NOMO-1 treated with DMSO at 0.1 percent for 48 hours (cell line): ENCODE results near the gene PCSK6.

Experiments used
- DNase-seq: peaks from one replicate; lab custom pipeline; 2025; ENCODE audit not compliant: unreplicated experiment; lab: John Stamatoyannopoulos, UW

The PCSK6 gene

DNA sequence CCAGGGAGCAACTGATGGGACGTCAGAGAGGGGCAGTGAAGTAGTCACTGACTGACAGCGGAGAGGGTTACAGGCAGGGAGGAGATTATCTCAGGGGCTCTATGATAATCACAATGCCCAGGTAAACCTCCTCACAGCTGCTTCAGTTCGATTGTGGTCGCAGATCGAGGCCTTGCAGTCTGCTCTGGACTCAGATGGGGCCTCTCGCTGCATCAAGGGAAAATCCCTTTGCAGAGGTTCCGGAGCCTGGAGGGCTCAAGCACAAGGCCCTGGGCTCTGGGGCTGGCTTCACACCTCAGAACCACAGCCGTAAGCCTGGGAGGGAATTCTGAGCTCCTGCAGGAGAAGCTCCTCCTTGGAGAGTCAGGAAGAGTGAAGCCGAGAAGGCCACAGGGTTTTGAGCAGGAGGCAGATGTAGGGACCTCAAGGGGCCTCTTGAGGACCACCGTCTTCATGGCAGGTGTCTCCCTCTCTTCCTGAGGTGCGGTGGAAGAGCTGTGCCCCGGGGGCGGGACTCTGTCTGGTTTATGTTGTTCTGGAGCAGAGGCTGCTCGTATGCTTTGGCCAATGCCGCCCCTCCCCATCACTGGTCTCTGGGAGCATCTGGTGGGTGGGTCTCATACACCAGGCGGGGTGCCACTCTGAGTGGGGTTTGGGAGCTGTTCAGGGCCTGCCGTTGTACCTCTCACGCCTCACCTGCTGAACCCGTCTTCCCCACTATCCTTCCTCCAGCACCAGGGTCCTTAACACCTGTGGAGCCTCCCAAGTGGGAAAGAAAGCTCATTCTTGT is 175.0 kb downstream of the PCSK6 start:
- DNase-seq = no peak

- no peak for DNase-seq
Observed at GRCh38 chr15:101313041-101313761, 176.3 kb downstream of the PCSK6 start.

- no peak for DNase-seq
Observed at GRCh38 chr15:101310508-101310907, 179.0 kb downstream of the PCSK6 start.

- no peak for DNase-seq
Observed at GRCh38 chr15:101310161-101310480, 179.4 kb downstream of the PCSK6 start.

GRCh38 chr15:101309436-101310160 is 179.9 kb downstream of the PCSK6 start:
- no peak for DNase-seq

DNA sequence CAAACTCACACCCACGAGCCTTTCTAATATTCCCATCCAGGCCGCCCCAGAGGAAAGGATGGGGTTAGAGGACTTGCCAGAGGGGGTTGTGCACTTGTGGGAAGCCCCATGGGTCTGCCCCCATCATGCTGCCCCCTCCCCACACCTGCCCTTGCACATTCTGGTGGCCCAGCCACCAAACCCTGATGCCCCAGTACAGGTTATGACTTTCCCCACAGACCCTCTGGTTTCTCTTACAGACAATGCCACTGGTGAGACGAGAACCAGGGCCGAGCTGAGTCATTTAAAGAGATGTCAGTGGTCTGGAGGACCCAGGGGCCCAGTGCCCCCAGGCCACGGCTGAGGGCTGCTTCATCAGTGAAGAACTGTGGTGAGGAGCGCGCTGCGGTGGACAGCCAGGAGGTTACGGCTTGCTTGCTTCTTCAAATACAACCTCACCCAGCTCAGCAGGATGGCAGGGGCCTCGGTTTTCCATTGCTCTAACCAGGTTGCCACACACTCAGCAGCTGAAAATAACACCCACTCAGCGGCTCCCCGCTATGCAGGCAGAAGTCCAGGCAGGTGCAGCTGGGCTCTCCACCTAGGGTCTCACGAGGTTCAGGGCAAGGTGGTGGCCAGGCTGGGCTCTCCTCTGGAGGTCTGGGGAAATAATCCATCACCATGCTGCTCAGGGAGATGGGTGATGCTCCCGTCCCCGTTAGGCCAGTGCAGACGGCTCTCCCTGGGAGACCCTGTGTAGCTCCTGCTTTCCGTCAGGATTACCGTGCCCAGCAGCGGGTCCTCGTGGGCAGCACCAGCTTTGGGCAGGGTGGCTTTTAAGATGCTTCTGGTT is 180.7 kb downstream of the PCSK6 start:
- DNase-seq = no peak

GRCh38 chr15:101307897-101308603 is 181.5 kb downstream of the PCSK6 start:
- DNase-seq = no peak

DNA sequence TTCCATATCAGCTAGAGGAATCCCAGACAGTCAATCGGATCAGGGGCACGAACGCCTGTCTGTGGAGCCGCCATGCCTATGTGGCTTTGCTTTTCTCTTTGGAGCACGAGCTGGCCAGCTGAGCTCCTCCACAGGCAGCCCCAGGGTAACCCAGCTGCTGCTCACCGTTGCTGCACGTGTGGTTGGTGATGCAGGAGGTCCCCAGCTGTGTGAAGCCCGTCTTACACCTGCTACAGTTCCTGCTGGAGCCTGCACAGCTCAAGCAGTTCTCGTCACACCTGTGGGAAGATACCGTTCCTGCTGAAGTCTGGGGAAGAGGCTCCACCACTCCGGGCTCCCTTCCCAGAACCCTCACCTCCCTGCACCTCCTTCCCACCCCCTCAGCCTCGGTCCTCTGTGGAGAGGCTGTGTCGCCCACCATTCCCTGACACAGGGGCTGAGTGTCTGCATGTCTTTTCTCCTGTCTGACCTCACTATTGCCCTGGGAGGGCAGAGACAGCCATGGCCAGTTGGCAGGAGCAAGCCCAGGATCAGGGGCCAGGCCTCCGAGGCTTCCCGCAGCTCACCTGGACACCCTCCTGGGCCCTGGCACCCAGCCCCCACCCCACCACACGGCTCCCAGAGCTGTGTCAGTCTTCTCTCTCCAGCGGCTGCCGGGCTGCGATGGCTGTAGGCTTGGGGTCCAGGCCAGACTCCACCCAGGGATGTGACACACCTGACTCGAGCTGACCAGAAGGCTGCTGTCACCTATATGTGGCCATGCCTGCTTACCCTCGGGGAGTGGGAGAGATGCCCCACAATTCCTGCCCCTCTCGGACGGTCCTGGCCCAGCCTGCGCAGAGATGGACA is 182.2 kb downstream of the PCSK6 start:
- no peak for DNase-seq

GRCh38 chr15:101306341-101307047 is 183.0 kb downstream of the PCSK6 start:
- no peak for DNase-seq

DNA sequence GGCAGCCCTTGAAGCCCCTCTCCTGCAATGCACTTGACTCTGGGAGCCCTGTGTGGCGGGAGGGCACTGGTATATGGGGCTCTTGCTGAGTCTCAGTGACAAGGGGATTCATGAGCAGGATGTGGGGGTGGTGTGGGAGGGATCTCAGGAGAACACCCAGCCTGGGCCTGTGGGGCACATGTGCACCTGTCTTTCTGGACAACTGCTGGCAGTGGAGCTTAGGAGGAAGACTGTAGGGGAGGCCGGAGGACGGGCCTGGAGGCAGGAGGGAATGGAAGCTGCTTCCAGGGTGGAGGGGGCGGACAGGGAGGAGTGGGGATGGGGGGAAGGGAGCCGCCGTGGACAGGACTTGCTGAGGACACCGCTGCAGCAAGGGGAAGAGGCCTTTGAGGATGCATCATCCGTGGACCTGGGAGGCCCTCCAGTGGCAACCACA is 183.7 kb downstream of the PCSK6 start:
- DNase-seq = no peak

GRCh38 chr15:101303408-101303807 is 186.1 kb downstream of the PCSK6 start:
- no peak for DNase-seq

GRCh38 chr15:101296418-101297405 is 192.8 kb downstream of the PCSK6 start:
- DNase-seq = no peak

GRCh38 chr15:101295607-101296161 is 193.8 kb downstream of the PCSK6 start:
- DNase-seq = no peak

DNA sequence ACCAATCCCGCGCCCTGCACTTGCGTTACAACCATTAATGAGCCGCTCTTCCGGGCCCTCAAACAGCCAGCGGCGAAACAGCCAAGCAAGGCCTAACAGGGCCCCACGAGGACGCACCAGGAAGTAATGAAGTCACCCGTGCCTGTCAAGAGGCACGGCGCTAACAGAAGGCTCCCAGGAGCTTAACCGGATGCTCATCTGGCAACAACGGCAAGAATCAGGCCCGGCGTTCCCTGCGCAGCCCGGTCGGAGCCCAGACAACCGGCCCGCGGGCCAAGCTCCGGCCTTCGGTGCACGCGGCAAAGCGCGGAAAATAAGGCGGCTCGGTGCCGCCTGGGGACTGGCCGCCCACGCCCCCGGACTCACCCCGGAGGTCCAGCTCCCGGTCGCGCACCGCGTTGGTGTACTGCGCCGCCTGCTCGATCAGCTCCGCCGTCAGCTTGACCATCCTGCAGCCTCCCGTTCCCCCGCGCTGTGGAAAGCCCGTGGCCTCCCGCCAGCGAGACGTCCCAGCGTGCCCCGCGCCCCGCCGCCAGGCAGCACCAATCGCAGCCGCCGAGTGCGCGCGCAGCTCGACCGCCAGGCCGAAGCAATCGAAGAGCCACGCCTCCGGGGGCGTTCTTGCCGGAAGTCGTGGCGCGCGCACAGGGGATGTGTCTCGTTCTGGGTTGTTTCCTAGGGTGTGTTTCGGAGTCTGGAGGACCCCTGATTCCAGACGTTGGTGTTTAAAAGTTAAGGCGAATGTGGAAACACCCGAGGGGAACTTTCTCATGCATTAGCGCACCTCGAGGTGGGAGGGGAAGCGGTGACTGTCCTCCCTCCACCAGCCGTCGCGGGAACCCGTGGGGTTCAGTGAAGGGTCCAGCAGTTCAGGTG is 194.5 kb downstream of the PCSK6 start, which contains the start of gene SNRPA1:
SNRPA1 (minus strand) TSS at position 518 of the 876 bp plus-strand sequence; CDS start at position 448, 70 bp downstream.
- peak; percentile 89 for DNase-seq

DNA sequence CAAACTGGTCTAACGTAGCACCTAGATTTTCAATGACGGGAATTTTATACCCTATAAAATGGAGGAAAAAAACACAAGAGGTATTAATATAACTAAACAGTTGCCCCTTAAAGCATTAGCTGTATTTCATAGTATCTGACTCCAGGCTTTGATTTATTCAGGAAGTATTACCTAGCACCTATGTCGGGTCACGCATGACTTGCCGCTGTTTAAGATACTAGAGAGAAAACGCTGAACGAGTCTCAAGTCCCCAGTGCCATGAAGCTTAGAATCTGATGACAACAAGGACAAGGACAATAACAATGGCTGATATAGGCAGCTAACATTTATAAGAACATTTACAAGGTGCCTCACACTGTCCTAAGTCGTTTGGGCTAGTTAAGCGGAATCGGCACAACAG is 196.4 kb downstream of the PCSK6 start:
- no peak for DNase-seq

DNA sequence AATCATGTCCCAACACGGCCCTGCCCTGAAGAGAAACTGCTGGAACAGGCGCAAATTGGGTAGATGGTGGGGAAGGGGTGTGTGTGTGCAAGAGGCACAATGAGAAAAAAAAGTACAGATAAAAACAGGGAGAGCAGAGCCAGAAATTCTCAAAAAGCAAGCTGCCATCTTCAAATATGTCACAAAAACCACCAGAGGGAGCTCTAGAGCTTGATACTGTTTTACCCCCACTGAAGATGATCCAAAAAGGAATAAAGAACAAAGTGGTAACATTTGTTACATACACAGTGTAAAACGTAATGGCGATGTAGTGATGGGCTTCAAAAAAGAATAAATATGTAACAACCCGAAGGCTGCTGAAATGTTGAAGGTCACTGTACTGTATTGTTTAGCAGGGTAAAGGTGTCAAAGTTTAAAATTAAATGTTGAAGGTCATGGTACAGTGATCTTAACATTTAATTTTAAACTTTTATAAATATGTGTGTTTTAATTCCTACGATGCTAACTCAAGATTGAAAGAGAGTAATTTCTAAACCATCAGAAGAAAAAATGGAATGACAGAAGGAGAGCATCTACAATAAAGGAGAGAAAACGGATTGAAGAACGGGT is 200.5 kb downstream of the PCSK6 start:
- DNase-seq = peak; percentile 54
